SU-DHL-6 (cell line): ENCODE results near the gene KCP.

Experiments
- CTCF ChIP-seq: fragments of 200-600 bp; sonication (generic); IDR thresholded peaks from one replicate; pipeline ENCODE4 v1.5.1; 2017; ENCODE audit warnings: antibody characterized with exemption, mild to moderate bottlenecking, low read length, moderate library complexity; ENCODE audit not compliant: insufficient read depth, poor library complexity, severe bottlenecking
- EZH2phosphoT487 ChIP-seq: fragments of 200-600 bp; sonication (generic), shearing (Covaris generic); conservative IDR thresholded peaks from 2 replicates; pipeline ENCODE4 v1.6.1; 2018; ENCODE audit warnings: mild to moderate bottlenecking, antibody characterized with exemption, low read length, moderate library complexity, mixed read lengths

GRCh38 chr7:128915841-128916642 is 5.5 kb upstream of the KCP start:
- TF ChIP-seq CTCF = no peak
- no peak for TF ChIP-seq EZH2phosphoT487
